ENCODE measurements around the gene CLIC5. TPM values are rescaled to one million over a fixed set of nuclear protein-coding genes. Genes with fewer than 3 reads are reported as not detected.

CLIC5 gene
- total and polyA plus RNA-seq, 2 of the 8 experiments (the other 6 are each of a cell fraction or from before 2014, with no cell fraction given): 0.12 to 0.15 TPM

GRCh38 chr6:46036911-46037310 lies 21.3 kb upstream of the CLIC5 start:
- Histone ChIP-seq H3K9me3 (ENCODE audit: insufficient read depth in 2 of 2, low read depth in 1 of 2, low read length in 1 of 2) (no peaks in the 10 kb centered on the region), H3K36me3 (ENCODE audit: control insufficient read depth in 2 of 4, insufficient read depth in 4 of 4, low read length in 3 of 4) (no peaks in the 10 kb centered on the region), H3K79me2 (ENCODE audit: control insufficient read depth in 1 of 2, insufficient read depth in 2 of 2, low read length in 2 of 2) (no peaks in the 10 kb centered on the region), H3K56ac (replicated peaks; ENCODE audit: insufficient read length, low read depth, low read length) (no peak overlapping the region), H3K18ac (ENCODE audit: extremely low read depth, low read length) (no peak overlapping the region), H3K4me3 (ENCODE audit: extremely low read depth in 1 of 4, insufficient read depth in 2 of 4, low read depth in 3 of 4, low read length in 4 of 4) (no peak overlapping the region), H3K14ac (ENCODE audit: insufficient read length) (no peak overlapping the region), H2BK20ac (ENCODE audit: low read length) (no peak overlapping the region), H2BK120ac (replicated peaks; ENCODE audit: low read depth, low read length) (no peak overlapping the region), H4K5ac (ENCODE audit: insufficient read length, low read depth, low read length) (no peak overlapping the region), H3K4ac (replicated peaks; ENCODE audit: insufficient read length, low read depth, low read length) (no peak overlapping the region), H3K23me2 (ENCODE audit: low read depth, low read length) (peaks cover 5% of the 10 kb centered on the region; the same call in 1 of the 2 replicates), H3K27ac (ENCODE audit: low read depth, low read length) (no peak overlapping the region), H3K9ac (replicated peaks in 1 of 4; ENCODE audit: extremely low read depth in 1 of 4, low read depth in 3 of 4, low read length in 3 of 4) (no peak overlapping the region), H2BK5ac (ENCODE audit: low read depth, low read length) (no peak overlapping the region), H4K20me1 (replicated peaks in 1 of 2; ENCODE audit: control insufficient read depth in 1 of 2, insufficient read depth in 2 of 2, low read length in 2 of 2) (no peaks in the 10 kb centered on the region), H2BK15ac (ENCODE audit: low read length) (no peak overlapping the region), H4K8ac (ENCODE audit: extremely low read depth, insufficient read depth, low read length) (no peak overlapping the region), H3K4me2 (ENCODE audit: insufficient read depth in 1 of 2, low read depth in 2 of 2, low read length in 2 of 2) (no peak overlapping the region), H3K79me1 (ENCODE audit: low read depth, low read length) (no peaks in the 10 kb centered on the region), H2AFZ (ENCODE audit: low read length) (no peak overlapping the region), H3K23ac (ENCODE audit: insufficient read length) (no peak overlapping the region), H2AK5ac (ENCODE audit: low read depth, low read length) (no peak overlapping the region), H3K27me3 (replicated peaks in 1 of 4; ENCODE audit: control insufficient read depth in 3 of 4, extremely low read depth in 1 of 4, insufficient read depth in 3 of 4, low read length in 3 of 4) (no peaks in the 10 kb centered on the region), H4K91ac (replicated peaks; ENCODE audit: insufficient read length, low read length) (no peak overlapping the region), H3K4me1 (replicated peaks in 1 of 4; ENCODE audit: control insufficient read depth in 3 of 4, insufficient read depth in 4 of 4, low read length in 3 of 4) (peaks cover 0 to 4% (median 2%) of the 10 kb centered on the region in 4 experiments; a peak in 3 of 7 replicates), H2BK12ac (ENCODE audit: low read depth, low read length) (no peak overlapping the region)
- ChIA-PET POLR2A (ENCODE audit: partially characterized antibody) (no interaction called here), CTCF (ENCODE audit: partially characterized antibody) (interaction anchor here (1.4 kb wide), 1 partner anchor 11 kb away, joined by 5 read pairs; no protein-coding TSS in a partner anchor)
- 92% methylated on average over 1 of the region's 1 CpG; no CpG with 5 or more reads in 1 of the 2 experiments for WGBS, 2 experiments (ENCODE audit: extremely low coverage in 1 of 2, insufficient coverage in 1 of 2, insufficient read length in 1 of 2, insufficient replicate concordance in 2 of 2, low coverage in 1 of 2, low lambda C conversion rate in 2 of 2, missing lambda C conversion rate in 1 of 2)
- FAIRE-seq: no peak
- DNase-seq (ENCODE audit: low read depth in 1 of 2, low spot score in 2 of 2): no peak
- TF ChIP-seq TCF12 (IDR thresholded peaks at IDR 0.05; ENCODE audit: low read depth, low read length): no peak
- no peak for TF ChIP-seq SRF (IDR thresholded peaks at IDR 0.05; ENCODE audit: low read depth, low read length)
- no peak for TF ChIP-seq SIRT6 (IDR thresholded peaks at IDR 0.05; ENCODE audit: low read length)
- TF ChIP-seq MAX (IDR thresholded peaks at IDR 0.05): no peak
- no peak for TF ChIP-seq USF2 (IDR thresholded peaks at IDR 0.05; ENCODE audit: low read length)
- TF ChIP-seq CBX5 (IDR thresholded peaks at IDR 0.05; ENCODE audit: low read depth, low read length): no peak
- no peak for TF ChIP-seq KDM1A (IDR thresholded peaks at IDR 0.05; ENCODE audit: borderline replicate concordance, low read length)
- TF ChIP-seq PHF8 (conservative IDR thresholded peaks at IDR 0.05; ENCODE audit: low read depth, low read length): no peak
- TF ChIP-seq POLR2A (IDR thresholded peaks at IDR 0.05; ENCODE audit: control extremely low read depth in 1 of 2, low read depth in 2 of 2, low read length in 2 of 2): no peak
- no peak for TF ChIP-seq RNF2 (IDR thresholded peaks at IDR 0.05; ENCODE audit: borderline replicate concordance, low read depth, low read length, missing control alignments, poor library complexity, severe bottlenecking)
- no peak for TF ChIP-seq KDM5A (IDR thresholded peaks at IDR 0.05; ENCODE audit: low read length)
- no peak for TF ChIP-seq JUN (IDR thresholded peaks at IDR 0.05; ENCODE audit: low read depth, low read length)
- TF ChIP-seq CTBP2 (IDR thresholded peaks at IDR 0.05; ENCODE audit: borderline replicate concordance, insufficient read depth, insufficient read length, low read length): no peak

All from H1 (cell line).